ENCODE data around the gene CELA2A. TPM values are rescaled to one million over a fixed set of nuclear protein-coding genes. Genes with fewer than 3 reads are reported as not detected.

The CELA2A gene
- total RNA-seq, 2 experiments from 2014 or later: not detected

DNA sequence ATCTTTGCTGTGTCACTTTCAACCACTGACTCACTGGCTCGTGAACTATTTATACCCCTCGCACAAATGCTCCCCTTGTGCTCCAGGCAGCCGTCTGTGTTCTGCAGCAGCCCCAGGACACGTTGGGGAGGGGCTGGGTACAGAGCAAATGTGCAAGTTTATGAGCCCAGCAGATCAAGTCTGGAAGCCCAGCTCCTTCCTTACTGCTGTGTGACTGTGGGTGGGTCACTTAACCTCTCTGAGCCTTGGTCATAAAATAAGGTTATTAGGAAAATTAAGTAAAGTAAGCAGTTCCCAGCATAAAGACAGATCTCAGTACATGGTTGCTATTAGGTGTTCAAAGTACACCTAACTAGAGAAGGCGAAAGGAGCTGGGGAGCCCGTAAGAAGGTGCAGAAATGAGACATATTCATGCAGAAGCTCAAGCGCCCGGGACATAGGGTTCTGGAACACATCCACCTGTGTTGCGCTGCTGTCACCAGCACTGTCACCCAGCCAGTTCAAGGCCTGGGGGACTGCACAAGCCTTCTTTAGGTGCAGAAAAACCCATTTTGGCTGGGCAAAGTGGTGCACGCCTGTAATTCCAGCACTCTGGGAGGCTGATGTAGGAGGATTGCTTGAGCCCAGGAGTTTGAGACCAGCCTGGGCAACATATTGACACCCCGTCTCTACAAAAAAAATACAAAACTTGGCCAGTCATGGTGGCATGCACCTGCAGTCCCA, 33.0 kb upstream of the CELA2A start:
- H3K4me1 ChIP-seq (ENCODE audit: insufficient read depth, low read length): peaks cover 29% of the 10 kb centered on the region
- Mint-ChIP-seq H3K27ac (no peak overlapping the region), H3K9me3 (no peaks in the 10 kb centered on the region), H3K36me3 (ENCODE audit: low read depth) (peaks cover 49% of the 10 kb centered on the region), H3K27me3 (no peaks in the 10 kb centered on the region), H3K4me3 (no peak overlapping the region), H3K4me1 (ENCODE audit: low read depth) (peaks cover 21% of the 10 kb centered on the region)
- H3K27me3 ChIP-seq (ENCODE audit: control insufficient read depth in 1 of 2, insufficient read depth in 2 of 2, low read length in 2 of 2): no peaks in the 10 kb centered on the region
- no peaks in the 10 kb centered on the region for H3K9me3 ChIP-seq (ENCODE audit: control insufficient read depth in 1 of 2, insufficient read depth in 1 of 2, low read length in 2 of 2)
- no peak overlapping the region for H3K4me3 ChIP-seq (ENCODE audit: low read length)
- DNase-seq: no peak
- POLR2A ChIA-PET: no interaction called here
- no peak for ATAC-seq (ENCODE audit: poor library complexity)
- intact Hi-C loops (cut with DNase I, micrococcal nuclease): no loop called here
- TF ChIP-seq CTCF (IDR thresholded peaks at IDR 0.05): no peak
- H3K27ac ChIP-seq (ENCODE audit: low read depth in 1 of 2, low read length in 2 of 2): no peak overlapping the region
- peaks cover 56% of the 10 kb centered on the region for H3K36me3 ChIP-seq (ENCODE audit: insufficient read depth, low read length)
- CTCF ChIA-PET: interaction anchor here (0.6 to 1.3 kb wide), 2 partner anchors 11 to 100 kb away, joined by 3 to 4 read pairs; no protein-coding TSS in a partner anchor

DNA sequence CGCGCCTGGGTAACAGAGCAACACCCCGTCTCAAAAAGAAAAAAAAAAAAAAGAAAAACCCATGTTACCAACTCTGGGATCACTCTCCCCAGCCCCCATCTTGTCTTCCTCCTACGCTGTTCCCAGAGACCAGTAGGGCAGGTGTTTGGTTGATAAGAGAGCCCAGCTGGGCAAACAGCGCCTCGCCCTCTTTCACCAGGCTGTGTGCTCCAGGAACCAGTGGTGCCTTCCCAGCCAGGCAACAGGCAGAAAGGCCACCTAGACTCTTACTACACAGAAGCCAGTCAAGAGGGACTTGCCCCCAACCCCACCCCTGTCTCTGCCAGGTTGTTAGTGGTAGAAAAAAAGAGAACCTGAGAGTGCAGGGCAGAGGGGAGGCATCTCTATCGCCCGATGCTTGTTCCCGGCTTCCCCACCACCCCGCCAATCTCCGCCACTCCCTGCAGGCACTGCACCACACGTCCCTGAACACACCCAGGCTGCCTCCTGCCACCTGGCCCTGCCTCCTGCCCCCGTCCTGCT, 32.3 kb upstream of the CELA2A start:
- no peak for TF ChIP-seq CTCF (IDR thresholded peaks at IDR 0.05)
- H3K4me3 Mint-ChIP-seq: no peak overlapping the region
- Histone ChIP-seq H3K27me3 (ENCODE audit: control insufficient read depth in 1 of 2, insufficient read depth in 2 of 2, low read length in 2 of 2) (no peaks in the 10 kb centered on the region), H3K27ac (ENCODE audit: low read depth in 1 of 2, low read length in 2 of 2) (no peak overlapping the region), H3K4me1 (ENCODE audit: insufficient read depth, low read length) (peaks cover 22% of the 10 kb centered on the region), H3K36me3 (ENCODE audit: insufficient read depth, low read length) (peaks cover 57% of the 10 kb centered on the region), H3K9me3 (ENCODE audit: control insufficient read depth in 1 of 2, insufficient read depth in 1 of 2, low read length in 2 of 2) (no peaks in the 10 kb centered on the region), H3K4me3 (ENCODE audit: low read length) (no peak overlapping the region)
- H3K36me3 Mint-ChIP-seq (ENCODE audit: low read depth): peaks cover 49% of the 10 kb centered on the region
- H3K27ac Mint-ChIP-seq: peak overlapping the region; percentile 47
- ChIA-PET POLR2A (no interaction called here), CTCF (interaction anchor here (0.6 to 1.3 kb wide), 2 partner anchors 11 to 101 kb away, joined by 3 to 4 read pairs; no protein-coding TSS in a partner anchor)
- ATAC-seq (ENCODE audit: poor library complexity) (no peak), DNase-seq (peak in 1 of 14 experiments; percentile 26)
- H3K27me3 Mint-ChIP-seq: no peaks in the 10 kb centered on the region
- intact Hi-C loops (cut with DNase I, micrococcal nuclease): no loop called here
- H3K4me1 Mint-ChIP-seq (ENCODE audit: low read depth): peaks cover 18% of the 10 kb centered on the region
- H3K9me3 Mint-ChIP-seq: no peaks in the 10 kb centered on the region

GRCh38 chr1:15424981-15425380, 31.6 kb upstream of the CELA2A start:
- H3K4me1 Mint-ChIP-seq (ENCODE audit: low read depth): peaks cover 15% of the 10 kb centered on the region

More at GRCh38 chr1:15424981-15425380, 31.6 kb upstream of the CELA2A start:
- intact Hi-C loops (cut with DNase I, micrococcal nuclease): no loop called here
- no peak for ATAC-seq (ENCODE audit: poor library complexity)
- CTCF ChIA-PET: no interaction called here
- Mint-ChIP-seq H3K36me3 (ENCODE audit: low read depth) (peaks cover 47% of the 10 kb centered on the region), H3K27ac (no peak overlapping the region), H3K9me3 (no peaks in the 10 kb centered on the region), H3K4me3 (no peak overlapping the region), H3K27me3 (no peaks in the 10 kb centered on the region)
- no peak overlapping the region for H3K4me3 ChIP-seq (ENCODE audit: low read length)
- TF ChIP-seq CTCF (IDR thresholded peaks at IDR 0.05): no peak
- H3K9me3 ChIP-seq (ENCODE audit: control insufficient read depth in 1 of 2, insufficient read depth in 1 of 2, low read length in 2 of 2): no peaks in the 10 kb centered on the region
- no peak overlapping the region for H3K27ac ChIP-seq (ENCODE audit: low read depth in 1 of 2, low read length in 2 of 2)
- POLR2A ChIA-PET: no interaction called here
- DNase-seq: peak in 1 of 14 experiments; percentile 12
- peaks cover 15% of the 10 kb centered on the region for H3K4me1 ChIP-seq (ENCODE audit: insufficient read depth, low read length)
- H3K36me3 ChIP-seq (ENCODE audit: insufficient read depth, low read length): peaks cover 60% of the 10 kb centered on the region
- H3K27me3 ChIP-seq (ENCODE audit: control insufficient read depth in 1 of 2, insufficient read depth in 2 of 2, low read length in 2 of 2): no peaks in the 10 kb centered on the region

Measured in CD4-positive, alpha-beta T cell (primary cell).